ENCODE results near the gene CREB5.
A peak's percentile ranks its signal among the peaks of the same experiment; 100 is the strongest.

The CREB5 gene

GRCh38 chr7:28533731-28534531, 121.6 kb downstream of the CREB5 start:
- Histone ChIP-seq H3K4me1 (ENCODE audit: insufficient read depth, low read length, poor library complexity, severe bottlenecking) (no peaks in the 10 kb centered on the region), H3K27me3 (ENCODE audit: insufficient read depth, low read length, poor library complexity, severe bottlenecking) (no peaks in the 10 kb centered on the region), H4K20me1 (ENCODE audit: insufficient read depth, low read length, poor library complexity, severe bottlenecking) (no peaks in the 10 kb centered on the region), H3K36me3 (ENCODE audit: insufficient read depth, low read length) (no peaks in the 10 kb centered on the region), H3K9me3 (ENCODE audit: insufficient read depth, low read depth, low read length) (no peaks in the 10 kb centered on the region; the same call in 1 of the 2 replicates), H3K4me3 (ENCODE audit: low read length, poor library complexity, severe bottlenecking) (no peak overlapping the region), H3K9ac (ENCODE audit: low read depth, low read length, poor library complexity, severe bottlenecking) (no peak overlapping the region), H3K9me2 (replicated peaks; ENCODE audit: low read depth, low read length) (no peaks in the 10 kb centered on the region), H2AFZ (ENCODE audit: low read length) (0 out of 2 replicates have a peak overlapping the region, but pooled peaks have one; percentile 62), H3F3A (ENCODE audit: low read depth) (no peaks in the 10 kb centered on the region), H3K79me2 (ENCODE audit: insufficient read depth, low read length) (no peaks in the 10 kb centered on the region), H3K4me2 (ENCODE audit: low read depth, low read length, poor library complexity, severe bottlenecking) (no peak overlapping the region)
- no peak for TF ChIP-seq EZH2phosphoT487 (IDR thresholded peaks at IDR 0.05; ENCODE audit: borderline replicate concordance)
- TF ChIP-seq, protein P1, sequence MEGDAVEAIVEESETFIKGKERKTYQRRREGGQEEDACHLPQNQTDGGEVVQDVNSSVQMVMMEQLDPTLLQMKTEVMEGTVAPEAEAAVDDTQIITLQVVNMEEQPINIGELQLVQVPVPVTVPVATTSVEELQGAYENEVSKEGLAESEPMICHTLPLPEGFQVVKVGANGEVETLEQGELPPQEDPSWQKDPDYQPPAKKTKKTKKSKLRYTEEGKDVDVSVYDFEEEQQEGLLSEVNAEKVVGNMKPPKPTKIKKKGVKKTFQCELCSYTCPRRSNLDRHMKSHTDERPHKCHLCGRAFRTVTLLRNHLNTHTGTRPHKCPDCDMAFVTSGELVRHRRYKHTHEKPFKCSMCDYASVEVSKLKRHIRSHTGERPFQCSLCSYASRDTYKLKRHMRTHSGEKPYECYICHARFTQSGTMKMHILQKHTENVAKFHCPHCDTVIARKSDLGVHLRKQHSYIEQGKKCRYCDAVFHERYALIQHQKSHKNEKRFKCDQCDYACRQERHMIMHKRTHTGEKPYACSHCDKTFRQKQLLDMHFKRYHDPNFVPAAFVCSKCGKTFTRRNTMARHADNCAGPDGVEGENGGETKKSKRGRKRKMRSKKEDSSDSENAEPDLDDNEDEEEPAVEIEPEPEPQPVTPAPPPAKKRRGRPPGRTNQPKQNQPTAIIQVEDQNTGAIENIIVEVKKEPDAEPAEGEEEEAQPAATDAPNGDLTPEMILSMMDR (conservative IDR thresholded peaks at IDR 0.05; ENCODE audit: low read length) = no peak

DNA sequence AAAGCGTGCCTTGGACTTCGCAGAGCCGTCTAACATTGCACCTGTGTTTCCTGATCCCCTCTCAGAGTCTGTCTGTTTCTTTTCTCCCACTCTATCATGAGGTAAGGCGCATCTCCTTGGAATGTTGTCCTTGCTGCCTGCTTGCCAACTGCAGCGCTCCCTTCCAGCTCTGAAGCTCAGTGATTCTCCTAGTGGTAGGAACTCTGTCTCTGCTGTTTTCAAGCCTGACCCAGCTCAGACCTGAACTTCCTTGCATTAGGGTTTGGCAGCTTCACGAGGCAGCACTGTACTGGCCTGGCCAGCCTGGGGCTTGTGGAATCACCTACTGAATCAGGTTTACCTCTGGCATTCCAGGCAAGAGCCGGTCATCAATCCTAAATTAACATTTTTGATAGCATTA, 123.9 kb downstream of the CREB5 start:
- no peaks in the 10 kb centered on the region for H3F3A ChIP-seq (ENCODE audit: low read depth)
- TF ChIP-seq, protein P1 (conservative IDR thresholded peaks at IDR 0.05; ENCODE audit: low read length) = no peak
- H3K36me3 ChIP-seq (ENCODE audit: insufficient read depth, low read length) = no peaks in the 10 kb centered on the region
- H4K20me1 ChIP-seq (ENCODE audit: insufficient read depth, low read length, poor library complexity, severe bottlenecking) = no peaks in the 10 kb centered on the region
- H3K9me3 ChIP-seq (ENCODE audit: insufficient read depth, low read depth, low read length) = no peaks in the 10 kb centered on the region; the same call in 1 of the 2 replicates
- no peak overlapping the region for H2AFZ ChIP-seq (ENCODE audit: low read length)
- H3K4me1 ChIP-seq (ENCODE audit: insufficient read depth, low read length, poor library complexity, severe bottlenecking) = no peaks in the 10 kb centered on the region
- no peaks in the 10 kb centered on the region for H3K79me2 ChIP-seq (ENCODE audit: insufficient read depth, low read length)
- H3K4me3 ChIP-seq (ENCODE audit: low read length, poor library complexity, severe bottlenecking) = no peak overlapping the region
- H3K4me2 ChIP-seq (ENCODE audit: low read depth, low read length, poor library complexity, severe bottlenecking) = no peak overlapping the region
- H3K27me3 ChIP-seq (ENCODE audit: insufficient read depth, low read length, poor library complexity, severe bottlenecking) = no peaks in the 10 kb centered on the region
- H3K9ac ChIP-seq (ENCODE audit: low read depth, low read length, poor library complexity, severe bottlenecking) = no peak overlapping the region
- no peaks in the 10 kb centered on the region for H3K9me2 ChIP-seq (replicated peaks; ENCODE audit: low read depth, low read length)

GRCh38 chr7:28539289-28539981, 127.1 kb downstream of the CREB5 start:
- Histone ChIP-seq H4K20me1 (ENCODE audit: insufficient read depth, low read length, poor library complexity, severe bottlenecking) (no peaks in the 10 kb centered on the region), H3K4me1 (ENCODE audit: insufficient read depth, low read length, poor library complexity, severe bottlenecking) (peaks cover 4% of the 10 kb centered on the region), H2AFZ (ENCODE audit: low read length) (no peak overlapping the region), H3K4me2 (ENCODE audit: low read depth, low read length, poor library complexity, severe bottlenecking) (no peak overlapping the region), H3K79me2 (ENCODE audit: insufficient read depth, low read length) (no peaks in the 10 kb centered on the region), H3K36me3 (ENCODE audit: insufficient read depth, low read length) (no peaks in the 10 kb centered on the region), H3F3A (ENCODE audit: low read depth) (no peaks in the 10 kb centered on the region), H3K9me3 (ENCODE audit: insufficient read depth, low read depth, low read length) (no peaks in the 10 kb centered on the region), H3K9ac (ENCODE audit: low read depth, low read length, poor library complexity, severe bottlenecking) (no peak overlapping the region), H3K9me2 (replicated peaks; ENCODE audit: low read depth, low read length) (no peaks in the 10 kb centered on the region), H3K27me3 (ENCODE audit: insufficient read depth, low read length, poor library complexity, severe bottlenecking) (no peaks in the 10 kb centered on the region), H3K4me3 (ENCODE audit: low read length, poor library complexity, severe bottlenecking) (no peak overlapping the region)
- no peak for TF ChIP-seq EZH2phosphoT487 (IDR thresholded peaks at IDR 0.05; ENCODE audit: borderline replicate concordance)
- TF ChIP-seq, protein P1 (conservative IDR thresholded peaks at IDR 0.05; ENCODE audit: low read length) = no peak

Measured in Loucy (cell line).